GM18517 (cell line): Measurements from ENCODE around the gene SNX14.
"Not testable (repeated sequence)": the region's sequence is repeated elsewhere in the genome, so short reads cannot be mapped to it uniquely, and the experiment has no call there.

Experiments used
- ATAC-seq: cut with Tn5 transposase; IDR thresholded peaks from one replicate; pipeline ENCODE4 v1.9.1; 2021; ENCODE audit warnings: mild to moderate bottlenecking, moderate library complexity; ENCODE audit not compliant: unreplicated experiment

The SNX14 gene

DNA sequence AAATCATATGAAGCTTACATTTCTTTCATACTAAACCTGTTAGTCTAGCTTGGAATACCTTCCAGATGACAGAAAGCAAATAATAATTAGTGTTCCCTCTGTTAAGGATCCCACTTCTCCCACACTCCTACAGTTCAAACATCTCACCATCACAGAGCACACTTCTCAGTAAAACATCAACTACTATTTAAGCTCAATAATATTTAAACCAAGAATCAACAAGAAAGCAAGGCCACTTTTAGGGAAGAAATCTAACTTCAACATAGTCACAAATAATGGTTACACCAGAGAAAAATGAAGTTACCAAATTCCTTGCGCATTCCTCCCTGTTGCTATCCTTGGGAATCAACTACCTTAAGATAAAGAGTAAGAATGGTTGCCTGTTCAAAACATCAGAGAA lies 1.6 kb downstream of the SNX14 start:
- ATAC-seq: no peak

GRCh38 chr6:85591207-85591606 lies 2.5 kb downstream of the SNX14 start:
- ATAC-seq: no peak

GRCh38 chr6:85585741-85586140 lies 7.9 kb downstream of the SNX14 start:
- no peak for ATAC-seq

DNA sequence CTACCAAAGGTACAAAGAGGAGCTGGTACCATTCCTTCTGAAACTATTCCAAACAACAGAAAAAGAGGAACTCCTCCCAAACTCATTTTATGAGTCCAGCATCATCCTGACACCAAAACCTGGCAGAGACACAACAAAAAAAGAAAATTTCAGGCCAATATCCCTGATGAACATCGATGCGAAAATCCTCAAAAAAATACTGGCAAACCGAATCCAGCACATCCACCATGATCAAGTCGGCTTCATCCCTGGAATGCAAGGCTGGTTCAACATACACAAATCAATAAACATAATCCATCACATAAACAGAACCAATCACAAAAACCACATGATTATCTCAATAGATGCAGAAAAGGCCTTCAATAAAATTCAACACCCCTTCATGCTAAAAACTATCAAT lies 10.8 kb downstream of the SNX14 start:
- not testable (repeated sequence) for ATAC-seq

DNA sequence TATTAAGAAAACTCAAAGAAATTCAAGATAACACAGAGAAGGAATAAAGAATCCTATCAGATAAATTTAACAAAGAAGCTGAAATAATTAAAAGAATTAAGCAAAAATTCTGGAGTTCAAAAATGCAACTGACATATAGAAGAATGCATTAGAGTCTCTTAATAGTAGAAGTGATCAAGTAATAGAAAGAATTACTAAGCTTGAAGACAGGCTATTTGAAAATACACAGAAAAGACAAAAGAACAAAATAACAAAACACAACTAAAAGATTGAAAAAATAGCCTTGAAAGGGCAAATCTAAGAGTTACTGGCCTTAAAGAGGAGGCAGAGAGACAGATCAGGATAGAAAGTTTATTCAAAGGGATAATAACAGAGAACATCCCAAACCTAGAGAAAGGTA lies 12.1 kb downstream of the SNX14 start:
- no peak for ATAC-seq

- peak; percentile 53 for ATAC-seq
Observed at GRCh38 chr6:85580878-85581267, 12.8 kb downstream of the SNX14 start.

- ATAC-seq: no peak
Observed at GRCh38 chr6:85580118-85580877, 13.4 kb downstream of the SNX14 start.

- no peak for ATAC-seq
Observed at GRCh38 chr6:85579581-85579980, 14.1 kb downstream of the SNX14 start.

GRCh38 chr6:85576476-85576875 lies 17.2 kb downstream of the SNX14 start:
- no peak for ATAC-seq

GRCh38 chr6:85574932-85575598 lies 18.6 kb downstream of the SNX14 start:
- no peak for ATAC-seq

DNA sequence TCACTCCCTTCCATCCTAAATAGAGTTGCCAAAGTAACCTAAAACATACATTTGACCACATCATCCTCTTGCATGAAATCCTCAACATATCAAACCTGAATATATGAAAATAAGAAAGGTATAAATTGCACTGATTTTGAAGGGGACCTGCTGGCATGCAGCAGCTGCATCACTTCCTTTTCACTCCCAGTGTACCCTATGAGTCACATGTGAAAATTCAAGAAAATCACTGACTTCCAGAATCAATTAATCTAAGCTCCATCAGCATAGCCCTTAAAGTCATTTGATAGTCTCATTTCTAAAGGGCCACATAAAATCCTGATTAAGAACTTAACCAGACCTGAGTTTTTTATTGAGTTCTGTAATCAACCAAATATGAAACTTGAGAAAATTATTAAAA lies 24.3 kb downstream of the SNX14 start:
- ATAC-seq: no peak

DNA sequence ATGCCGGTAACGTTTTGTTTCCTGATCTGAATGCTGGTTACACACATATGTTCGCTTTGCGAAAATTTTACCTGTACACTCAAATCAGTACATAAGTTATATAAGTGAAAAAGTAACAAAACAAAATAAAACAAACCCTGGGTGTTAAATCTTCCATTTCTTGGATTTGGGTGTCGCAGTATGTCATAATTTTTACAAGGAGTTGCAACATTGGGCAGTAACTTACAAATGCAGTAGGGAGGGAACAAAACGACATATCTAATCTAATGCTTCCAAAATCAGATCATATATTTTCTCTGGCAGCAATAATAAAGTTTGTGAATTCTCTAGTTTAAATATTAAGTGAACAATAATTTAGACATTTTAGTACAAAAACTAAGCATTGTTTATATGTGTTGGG lies 25.2 kb downstream of the SNX14 start:
- no peak for ATAC-seq

DNA sequence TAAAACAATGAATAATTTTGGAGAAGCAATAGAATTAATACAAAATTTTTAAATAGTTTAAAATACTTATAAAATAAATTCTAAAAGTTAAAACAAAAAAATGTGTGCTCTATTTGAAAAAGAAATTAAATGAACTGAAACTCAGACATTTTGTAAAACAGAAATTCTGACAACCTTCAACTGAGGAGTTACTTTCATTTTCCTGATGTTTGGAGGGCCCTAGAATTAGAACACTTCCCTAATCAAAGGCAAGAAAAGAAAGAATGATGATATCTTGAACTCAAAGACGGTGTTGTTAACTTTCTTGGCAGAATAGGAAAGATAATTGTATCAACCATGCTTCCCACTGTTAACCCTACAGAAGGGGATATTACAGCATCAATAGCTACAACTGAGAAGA lies 27.9 kb downstream of the SNX14 start:
- ATAC-seq: no peak

GRCh38 chr6:85564223-85564622 lies 29.4 kb downstream of the SNX14 start:
- ATAC-seq: not testable (repeated sequence)

- no peak for ATAC-seq
Observed at GRCh38 chr6:85561750-85562357, 31.8 kb downstream of the SNX14 start.

GRCh38 chr6:85556992-85557668 lies 36.5 kb downstream of the SNX14 start:
- no peak for ATAC-seq

GRCh38 chr6:85552652-85553051 lies 41.0 kb downstream of the SNX14 start:
- ATAC-seq: no peak

DNA sequence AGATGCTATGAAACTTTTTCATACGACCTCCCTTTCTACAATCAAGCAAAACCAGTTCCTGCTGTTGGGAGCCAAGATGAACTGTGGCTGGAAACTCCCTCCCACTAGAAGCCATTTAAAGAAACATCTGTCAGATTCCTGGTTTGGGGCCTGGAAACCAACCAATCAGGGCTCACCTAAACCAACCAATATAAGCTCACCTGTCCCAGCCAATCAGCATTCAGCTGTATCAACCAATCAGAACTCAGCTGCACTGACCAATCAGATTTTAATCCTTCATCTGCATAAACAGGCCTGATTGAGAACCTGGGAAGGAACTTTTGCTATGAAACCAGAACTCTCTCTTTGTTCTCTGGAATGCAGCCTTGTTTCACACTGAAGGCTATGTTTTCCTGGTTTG lies 42.4 kb downstream of the SNX14 start:
- ATAC-seq: no peak

DNA sequence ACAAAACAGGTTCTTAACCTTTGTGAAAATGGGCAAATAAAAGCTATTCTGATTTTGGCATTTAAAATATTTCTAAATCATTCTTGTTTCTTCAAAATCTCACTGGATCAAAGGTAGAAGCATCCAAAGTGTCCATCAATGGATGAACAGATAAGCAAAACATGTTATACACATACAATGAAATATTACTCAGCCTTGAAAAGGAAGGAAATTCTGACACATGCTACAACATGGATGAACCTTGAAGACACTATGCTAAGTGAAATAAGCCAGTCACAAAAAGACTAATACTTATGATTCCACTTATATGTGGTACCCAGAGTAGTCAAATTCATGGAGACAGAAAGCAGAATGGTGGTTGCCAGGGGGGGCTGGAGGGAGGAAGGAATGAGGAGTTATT lies 45.9 kb downstream of the SNX14 start:
- ATAC-seq: no peak

DNA sequence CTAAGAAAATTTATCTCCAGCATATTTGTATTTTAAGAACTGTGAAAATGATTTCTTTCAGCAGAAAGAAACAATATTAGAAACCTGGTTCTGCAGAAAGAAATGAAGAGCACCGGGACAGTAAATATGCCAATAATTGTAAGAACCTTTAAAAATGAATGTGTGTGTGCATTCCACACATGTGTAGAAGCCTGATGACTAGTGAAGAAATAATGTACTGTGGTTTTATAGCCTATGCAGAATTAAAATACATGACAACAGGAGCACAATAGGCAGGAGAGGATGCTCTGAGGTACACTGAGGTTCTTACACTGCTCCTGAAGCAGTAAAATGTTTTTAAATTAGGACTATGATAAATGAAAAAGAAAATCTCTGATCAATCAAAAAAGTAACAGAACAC lies 48.9 kb downstream of the SNX14 start:
- no peak for ATAC-seq

DNA sequence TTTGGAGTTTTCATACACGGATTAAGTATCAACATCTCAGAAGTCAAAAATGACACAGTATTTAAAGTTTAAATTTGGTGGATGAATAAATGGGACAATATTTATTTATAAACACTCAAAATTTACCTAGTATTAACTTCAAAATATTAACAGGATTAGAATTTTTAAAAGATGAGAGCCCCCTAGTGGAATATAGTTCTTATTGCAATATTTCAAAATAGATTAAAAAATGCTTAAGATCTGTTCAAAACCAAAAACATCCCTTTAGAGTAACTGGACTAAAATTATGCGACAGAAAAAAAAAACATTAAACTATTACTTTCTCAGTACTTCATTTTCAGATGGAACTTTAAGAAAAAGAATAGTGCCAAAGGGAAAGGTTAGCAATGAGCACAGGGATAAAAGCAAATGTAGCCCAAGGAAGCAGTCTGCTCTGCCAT lies 56.6 kb downstream of the SNX14 start:
- no peak for ATAC-seq

DNA sequence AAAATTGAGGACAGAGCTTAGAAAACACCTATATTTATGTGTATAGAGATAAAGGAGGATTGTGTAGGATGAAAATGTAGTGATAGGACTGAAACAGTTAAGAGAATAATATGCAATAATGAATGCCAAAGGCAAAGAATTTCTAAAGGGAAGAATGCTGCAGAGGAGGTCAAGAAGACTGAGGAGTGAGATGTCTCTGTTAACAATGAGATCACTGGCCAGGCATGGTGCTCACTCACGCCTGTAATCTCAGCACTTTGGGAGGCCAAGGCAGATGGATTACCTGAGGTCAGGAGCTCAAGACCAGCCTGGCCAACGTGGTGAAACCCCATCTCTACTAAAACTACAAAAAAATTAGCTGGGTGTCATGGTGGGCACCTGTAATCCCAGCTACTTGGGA lies 69.4 kb downstream of the SNX14 start:
- ATAC-seq: not testable (repeated sequence)
